Mesothelial cell of epicardium (in vitro differentiated cells): ENCODE results near the gene DNPH1. TPM values are rescaled to one million over a fixed set of nuclear protein-coding genes. Genes with fewer than 3 reads are reported as not detected.

Experiments
- DNase-seq, 2 experiments: peaks; one replicate each; pipeline ENCODE4 v3.0.0; 2021; ENCODE audit warnings: low spot score in 2 of 2; ENCODE audit not compliant: unreplicated experiment in 2 of 2
- H3K27ac Mint-ChIP-seq: 2 replicates; pipeline ENCODE4 v1.8.0; 2021; ENCODE audit warnings: mixed read lengths
- H3K27me3 Mint-ChIP-seq: 2 replicates; pipeline ENCODE4 v1.8.0; 2021; ENCODE audit warnings: low read depth, mixed read lengths
- H3K36me3 Mint-ChIP-seq: 2 replicates; pipeline ENCODE4 v1.8.0; 2021; ENCODE audit warnings: mixed read lengths
- H3K4me1 Mint-ChIP-seq: 2 replicates; pipeline ENCODE4 v1.8.0; 2021; ENCODE audit warnings: mixed read lengths
- H3K4me3 Mint-ChIP-seq: 2 replicates; pipeline ENCODE4 v1.8.0; 2021; ENCODE audit warnings: mild to moderate bottlenecking, moderate library complexity, mixed read lengths
- H3K9me3 Mint-ChIP-seq: 2 replicates; pipeline ENCODE4 v1.8.0; 2021; ENCODE audit warnings: mixed read lengths
- CTCF ChIP-seq: fragments of 200-600 bp; sonication (generic); IDR thresholded peaks from one replicate; pipeline ENCODE4 v1.5.0; 2021; ENCODE audit warnings: antibody characterized with exemption; ENCODE audit not compliant: unreplicated experiment
- total RNA-seq: library from RNA; stranded (reverse); gene quantifications from 3 replicates; pipeline ENCODE4 v1.2.1, GENCODE V29; 2021

Gene DNPH1
- total RNA-seq, 1 donor from 2014 or later: 52.3 TPM

- Mint-ChIP-seq H3K36me3 (peaks cover 21% of the 10 kb centered on the region), H3K4me1 (peaks cover 27% of the 10 kb centered on the region), H3K27ac (no peak overlapping the region), H3K9me3 (no peaks in the 10 kb centered on the region), H3K4me3 (no peak overlapping the region), H3K27me3 (no peaks in the 10 kb centered on the region)
- DNase-seq: no peak
- no peak for TF ChIP-seq CTCF
Observed at GRCh38 chr6:43185391-43185985, 43.8 kb downstream of the DNPH1 start.

DNA sequence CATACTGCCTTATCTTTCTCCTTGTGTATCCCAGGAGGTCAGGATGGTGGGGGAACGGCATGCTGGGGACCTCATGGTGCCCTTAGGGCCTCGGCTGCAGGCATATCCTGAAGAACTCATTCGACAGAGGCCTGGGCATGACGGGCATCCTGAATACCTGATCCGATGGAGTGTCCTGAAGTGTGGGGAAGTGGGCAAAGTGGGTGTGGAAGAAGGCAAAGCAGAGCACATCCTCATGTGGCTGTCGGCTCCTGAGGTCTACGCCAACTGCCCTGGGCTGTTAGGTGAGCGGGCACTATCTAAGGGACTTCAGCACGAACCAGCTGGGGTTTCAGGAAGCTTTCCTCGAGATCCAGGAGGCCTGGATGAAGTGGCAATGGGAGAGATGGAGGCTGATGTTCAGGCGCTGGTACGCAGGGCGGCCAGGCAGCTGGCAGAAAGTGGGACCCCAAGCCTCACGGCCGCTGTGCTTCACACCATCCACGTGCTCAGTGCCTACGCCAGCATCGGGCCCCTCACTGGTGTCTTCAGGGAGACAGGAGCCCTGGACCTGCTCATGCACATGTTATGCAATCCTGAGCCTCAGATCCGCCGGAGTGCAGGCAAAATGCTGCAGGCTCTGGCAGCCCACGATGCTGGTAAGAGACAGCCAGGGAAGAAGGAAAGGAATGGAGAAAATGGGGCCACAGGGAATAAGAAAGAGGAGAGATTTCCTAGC, 44.9 kb downstream of the DNPH1 start:
- Mint-ChIP-seq H3K9me3 (no peaks in the 10 kb centered on the region), H3K4me1 (peaks cover 27% of the 10 kb centered on the region), H3K4me3 (peak overlapping the region; percentile 13), H3K27me3 (no peaks in the 10 kb centered on the region), H3K36me3 (peaks cover 21% of the 10 kb centered on the region), H3K27ac (peak overlapping the region; percentile 47)
- no peak for DNase-seq
- no peak for TF ChIP-seq CTCF

DNA sequence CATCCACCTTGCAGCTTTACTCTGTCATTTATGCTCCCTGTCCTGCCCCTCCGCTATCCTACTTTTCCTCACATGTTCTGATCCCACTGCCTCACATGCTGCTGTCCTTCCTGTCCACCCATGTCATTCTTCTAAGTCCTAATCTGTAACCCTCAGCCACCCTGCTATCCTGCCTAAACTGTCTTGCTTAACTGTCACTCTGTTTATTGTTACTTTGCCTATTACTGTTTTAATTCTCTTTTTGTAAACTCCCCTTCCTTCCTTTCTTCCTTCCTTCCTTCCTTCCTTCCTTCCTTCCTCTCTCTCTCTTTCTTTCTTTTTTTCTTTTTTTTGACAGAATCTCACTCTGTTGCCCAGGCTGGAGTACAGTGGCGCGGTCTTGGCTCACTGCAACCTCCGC, 45.8 kb downstream of the DNPH1 start:
- Mint-ChIP-seq H3K27ac (peak overlapping the region; percentile 2), H3K9me3 (no peaks in the 10 kb centered on the region), H3K36me3 (peaks cover 19% of the 10 kb centered on the region), H3K4me3 (peak overlapping the region; percentile 86), H3K4me1 (peaks cover 27% of the 10 kb centered on the region), H3K27me3 (no peaks in the 10 kb centered on the region)
- DNase-seq: no peak
- TF ChIP-seq CTCF: no peak

DNA sequence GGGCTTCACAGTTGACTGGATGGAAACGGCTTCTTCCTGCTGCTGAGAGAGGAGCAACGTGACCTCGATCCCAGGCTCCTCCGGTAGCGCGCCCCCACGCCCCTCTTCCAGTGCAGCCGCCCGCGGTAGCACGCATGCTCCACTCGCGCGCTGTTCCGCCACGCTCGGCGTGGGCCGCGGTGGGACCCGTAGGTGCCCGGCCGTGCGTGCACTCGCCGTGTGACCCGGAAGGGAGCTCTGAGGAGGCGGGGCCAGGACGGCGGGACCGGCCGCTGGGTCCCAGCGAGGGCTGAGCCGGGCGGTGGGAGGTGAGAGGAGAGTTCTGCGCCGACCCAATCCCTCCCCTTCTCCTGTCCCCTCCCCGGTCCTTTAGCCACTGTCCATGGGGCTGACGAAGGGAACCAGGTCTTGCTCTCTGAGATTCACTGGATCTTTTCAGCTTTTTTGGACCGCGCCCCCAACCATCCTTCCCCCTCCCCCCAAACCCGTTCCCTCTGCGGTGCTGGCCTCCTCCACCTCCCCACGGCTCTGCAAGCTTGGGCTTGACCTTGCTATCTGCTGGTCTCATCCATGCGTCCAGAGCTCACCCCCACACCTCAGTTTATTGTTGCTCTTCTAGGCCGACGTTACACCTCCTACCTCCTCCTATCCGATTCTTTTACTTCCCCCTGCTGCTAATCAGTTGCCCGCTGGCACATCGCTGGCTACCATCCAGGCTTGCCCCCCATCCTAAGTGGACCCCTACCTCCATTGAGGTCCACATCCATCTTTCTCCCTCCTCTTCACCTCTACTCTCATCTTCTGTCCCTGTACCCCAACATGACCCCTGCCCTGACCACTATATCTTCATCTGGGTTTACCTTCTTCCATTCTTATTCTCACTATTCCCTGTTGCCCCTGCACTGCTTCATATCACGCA, 47.1 kb downstream of the DNPH1 start, which contains the start of gene CUL9:
CUL9 (plus strand) TSS at position 255 of the 919 bp plus-strand sequence. CDS start 2,115 bp downstream, outside the sequence.
- Mint-ChIP-seq H3K36me3 (peaks cover 11% of the 10 kb centered on the region), H3K27ac (peak within 1 kb of the TSS; percentile 82), H3K4me1 (peaks cover 27% of the 10 kb centered on the region), H3K4me3 (peak within 1 kb of the TSS; percentile 86), H3K9me3 (no peaks in the 10 kb centered on the region), H3K27me3 (no peaks in the 10 kb centered on the region)
- TF ChIP-seq CTCF: no peak
- peak; percentile 42 to 56 for DNase-seq

DNA sequence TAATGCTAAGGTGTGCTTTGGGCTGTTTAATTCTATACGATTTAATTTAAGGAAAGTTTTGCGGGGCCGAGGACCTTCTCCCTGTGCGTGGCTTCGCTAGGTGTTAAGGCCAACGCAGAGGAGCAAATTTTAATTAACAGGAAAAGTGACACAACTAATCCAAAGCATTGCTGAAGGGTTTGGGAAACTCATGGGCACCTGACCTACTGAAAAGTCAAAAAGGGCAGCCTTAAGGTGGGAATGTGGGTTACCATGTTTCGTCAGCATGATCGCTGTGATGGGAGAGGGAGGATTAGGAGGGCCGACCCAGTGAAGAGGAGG, 47.7 kb downstream of the DNPH1 start:
- peak overlapping the region; percentile 86 for H3K4me3 Mint-ChIP-seq
- no peak for DNase-seq
- peak overlapping the region; percentile 73 for H3K27ac Mint-ChIP-seq
- no peaks in the 10 kb centered on the region for H3K9me3 Mint-ChIP-seq
- H3K36me3 Mint-ChIP-seq: peaks cover 11% of the 10 kb centered on the region
- no peaks in the 10 kb centered on the region for H3K27me3 Mint-ChIP-seq
- peaks cover 27% of the 10 kb centered on the region for H3K4me1 Mint-ChIP-seq
- no peak for TF ChIP-seq CTCF
